Right lung (tissue), 5 donors: ENCODE measurements around the gene ZSCAN2. TPM values are rescaled to one million over a fixed set of nuclear protein-coding genes. Genes with fewer than 3 reads are reported as not detected.
A peak's percentile ranks its signal among the peaks of the same experiment; 100 is the strongest.
"Not testable (repeated sequence)": the region's sequence is repeated elsewhere in the genome, so short reads cannot be mapped to it uniquely, and the experiment has no call there.

Experiments
- DNase-seq, 2 donors: peaks; one replicate each; pipeline ENCODE4 v3.0.0-alpha.2; 2013
- polyA plus RNA-seq, 5 donors: library from polyadenylated mRNA; unstranded; fragments of 120-200 nt; gene quantifications; one replicate each; pipeline versions ENCODE4 v1.2.1 to v1.2.3, GENCODE V29; 2013; ENCODE audit warnings: inconsistent platforms in 1 of 5, low replicate concordance in 1 of 5; ENCODE audit not compliant: insufficient read length in 5 of 5, insufficient read depth in 1 of 5

The ZSCAN2 gene
- polyA plus RNA-seq, 5 donors, result 19.8 to 24.3 (median 21.2) TPM

DNA sequence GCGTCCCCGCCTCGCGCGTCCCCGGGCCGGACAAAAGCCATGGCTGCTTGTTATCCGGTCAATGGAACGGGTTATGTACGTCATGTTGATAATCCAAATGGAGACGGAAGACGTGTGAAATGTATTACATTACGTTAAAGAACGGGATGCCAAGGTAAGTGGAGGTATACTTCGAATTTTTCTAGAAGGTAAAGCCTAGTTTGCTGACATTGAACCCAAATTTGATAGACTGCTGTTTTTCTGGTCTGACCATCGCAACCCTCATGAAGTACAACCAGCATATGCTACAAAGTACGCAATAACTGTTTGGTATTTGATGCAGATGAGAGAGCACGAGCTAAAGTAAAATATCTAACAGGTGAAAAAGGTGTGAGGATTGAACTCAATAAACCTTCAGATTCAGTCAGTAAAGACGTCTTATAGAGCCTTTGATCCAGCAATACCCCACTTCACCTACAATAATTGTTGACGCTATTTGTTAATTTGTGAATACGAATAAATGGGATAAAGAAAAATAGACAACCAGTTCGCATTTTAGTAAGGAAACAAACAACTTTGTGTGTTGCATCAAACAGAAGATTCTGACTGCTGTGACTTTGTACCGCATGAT, 33.5 kb downstream of the ZSCAN2 start:
- DNase-seq, result no peak

DNA sequence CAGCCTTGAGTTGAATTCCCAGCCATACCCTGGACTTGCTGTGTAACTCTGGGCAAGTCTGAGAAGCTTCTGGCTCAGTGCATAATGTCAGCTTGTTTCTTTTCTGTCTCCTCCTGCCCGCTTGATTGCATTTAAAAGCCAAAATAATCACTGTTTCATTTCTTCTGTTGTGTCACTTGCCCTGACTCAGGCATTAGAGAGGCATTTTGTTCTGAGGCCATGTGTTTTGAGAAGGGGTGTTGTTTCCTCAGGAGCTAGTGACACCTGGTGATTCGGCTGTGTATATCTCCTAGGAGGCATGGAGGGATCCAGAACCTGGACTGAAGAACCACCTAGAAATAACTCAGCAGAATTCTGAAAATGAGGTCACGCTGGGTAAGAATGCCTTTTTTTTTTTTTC, 37.3 kb downstream of the ZSCAN2 start:
- no peak for DNase-seq

DNA sequence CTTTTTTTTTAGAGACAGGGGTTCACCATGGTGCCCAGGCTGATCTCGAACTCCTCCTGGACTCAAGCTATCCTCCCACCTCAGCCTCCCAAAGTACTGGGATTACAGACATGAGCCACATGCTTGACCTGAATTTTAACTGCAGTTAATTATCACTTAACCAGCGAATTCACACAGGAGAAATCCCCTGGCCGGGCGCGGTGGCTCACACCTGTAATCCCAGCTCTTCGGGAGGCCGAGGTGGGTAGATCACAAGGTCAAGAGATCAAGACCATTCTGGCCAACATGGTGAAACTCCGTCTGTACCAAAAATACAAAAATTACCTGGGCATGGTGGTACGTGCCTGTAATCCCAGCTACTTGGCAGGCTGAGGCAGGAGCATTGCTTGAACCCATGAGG, 41.1 kb downstream of the ZSCAN2 start:
- DNase-seq, result not testable (repeated sequence)

DNA sequence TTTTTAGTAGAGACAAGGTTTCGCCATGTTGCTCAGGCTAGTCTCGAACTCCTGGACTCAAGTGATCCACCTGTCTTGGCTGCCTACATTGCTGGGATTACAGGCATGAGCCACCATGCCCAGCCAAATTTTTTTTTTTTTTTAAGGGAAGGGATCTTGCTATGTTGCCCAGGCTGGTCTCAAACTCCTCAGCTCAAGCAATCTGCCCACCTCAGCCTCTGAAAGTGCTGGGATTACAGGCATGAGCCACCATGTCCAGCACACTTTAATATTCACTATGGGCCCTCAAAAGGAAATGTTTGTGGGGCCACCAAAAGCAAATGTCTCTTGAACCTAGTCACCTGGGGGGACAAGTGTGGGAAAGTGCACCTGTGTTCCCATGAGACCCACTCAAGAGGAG, 41.8 kb downstream of the ZSCAN2 start:
- not testable (repeated sequence) for DNase-seq

DNA sequence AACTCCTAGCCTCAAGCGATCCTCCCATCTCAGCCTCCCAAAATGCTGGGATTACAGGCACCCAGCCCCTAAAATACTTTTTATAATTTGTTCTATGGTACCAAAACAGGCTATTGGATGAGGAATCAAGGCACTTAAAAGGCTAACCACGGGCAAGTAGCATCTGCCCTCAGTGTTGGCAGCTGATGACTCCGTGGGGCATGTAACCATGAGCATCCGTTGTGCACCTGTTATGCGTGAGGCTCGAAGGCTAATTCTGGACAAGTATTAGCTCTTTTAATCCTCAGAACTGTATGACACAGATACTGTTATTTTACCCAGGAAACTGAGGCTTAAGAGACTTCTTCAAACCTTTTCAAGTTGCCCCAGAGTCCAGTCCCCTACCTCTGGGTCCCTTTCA, 43.0 kb downstream of the ZSCAN2 start:
- no peak for DNase-seq

DNA sequence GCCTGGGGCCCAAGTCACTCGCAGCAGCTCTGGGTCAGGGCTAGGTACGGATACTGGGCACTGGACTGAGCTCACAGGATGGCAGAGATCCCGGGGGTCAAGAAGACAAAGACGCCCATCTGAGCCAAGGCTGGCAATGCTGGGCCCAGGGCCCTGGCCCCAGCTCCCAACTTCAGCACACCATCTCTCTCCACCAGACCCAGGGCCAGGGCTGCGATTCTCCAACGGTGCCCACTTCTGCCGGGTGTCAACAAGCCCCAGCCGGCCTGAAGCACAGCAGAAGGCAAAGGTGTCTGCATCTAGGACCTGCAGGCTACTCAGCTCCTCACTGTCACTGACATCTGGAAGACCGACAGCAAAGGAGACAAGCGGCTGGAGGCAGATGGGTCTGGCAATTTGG, 44.7 kb downstream of the ZSCAN2 start:
- DNase-seq, result no peak

DNA sequence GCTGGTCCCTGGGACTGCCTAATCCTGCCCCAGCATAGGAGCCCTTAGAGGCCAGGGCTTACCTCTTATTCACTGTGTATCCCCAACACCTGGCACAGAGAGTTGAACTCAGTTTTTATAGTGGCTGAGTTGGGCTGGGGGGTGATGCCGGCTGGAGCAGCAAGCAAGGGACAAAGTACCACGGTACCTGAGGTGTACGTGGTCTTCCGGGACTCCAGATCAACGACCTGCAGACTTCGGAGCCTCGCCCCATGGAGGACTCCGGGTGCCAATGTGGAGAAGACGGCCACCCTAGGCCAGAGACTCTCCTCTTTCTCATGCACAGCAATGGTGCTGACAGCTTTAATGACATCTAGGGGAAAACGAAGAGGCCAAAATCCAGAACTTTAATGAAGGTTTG, 45.2 kb downstream of the ZSCAN2 start:
- no peak for DNase-seq

DNA sequence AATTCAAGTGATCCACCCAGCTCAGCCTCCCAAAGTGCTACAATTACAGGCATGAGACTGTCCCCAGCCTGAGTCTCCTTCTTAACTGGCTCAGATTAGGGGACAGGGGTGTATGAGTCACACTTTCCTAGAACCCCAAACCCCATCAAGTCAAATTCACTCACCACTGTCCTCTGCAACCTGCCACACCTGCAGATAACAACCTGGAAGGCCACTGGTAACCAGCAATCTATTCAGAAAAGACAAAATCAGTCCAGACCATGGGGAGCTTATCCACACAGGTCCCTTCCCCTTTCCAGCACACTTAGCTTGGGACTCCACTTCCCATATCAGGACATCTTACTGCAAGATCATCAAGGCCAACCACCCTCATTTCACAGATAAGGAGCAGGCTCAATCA, 46.9 kb downstream of the ZSCAN2 start:
- DNase-seq, result no peak

DNA sequence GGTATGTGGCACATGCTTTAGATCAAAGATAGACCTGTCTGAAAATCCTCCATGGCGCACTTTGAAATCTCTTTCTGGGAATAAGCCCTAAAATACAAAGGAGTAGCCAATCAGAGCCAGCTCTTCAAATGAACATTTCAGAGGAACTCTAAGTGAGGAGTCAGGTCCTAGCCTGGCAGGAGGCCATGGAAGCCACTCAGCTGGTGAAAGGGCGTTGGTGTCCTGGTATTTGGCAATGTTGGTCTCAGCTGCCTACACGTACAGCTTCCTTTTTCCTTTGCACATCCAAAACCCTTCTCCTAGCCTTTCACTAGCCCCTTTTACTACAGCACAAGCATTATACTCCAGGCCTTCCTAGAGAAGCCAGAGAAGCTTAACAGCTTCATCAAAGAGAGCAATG, 47.7 kb downstream of the ZSCAN2 start:
- DNase-seq, result no peak

DNA sequence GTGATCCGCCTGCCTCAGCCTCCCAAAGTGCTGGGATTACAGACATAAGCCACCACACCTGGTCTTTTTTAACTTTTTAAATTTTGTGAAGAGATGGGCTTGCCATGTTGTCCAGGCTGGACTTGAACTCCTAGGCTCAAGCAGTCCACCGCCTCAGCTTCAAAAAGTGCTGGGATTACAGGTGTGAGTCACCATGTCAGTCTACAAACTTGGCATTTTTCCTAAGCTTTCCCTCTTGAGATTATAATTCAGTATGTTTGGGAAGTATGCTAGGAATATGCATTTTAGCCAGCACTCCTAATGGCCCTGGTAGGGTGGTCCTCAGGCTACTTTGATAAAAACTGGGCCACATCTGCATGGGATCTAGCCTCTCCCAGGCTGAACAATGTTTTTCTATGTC, 48.9 kb downstream of the ZSCAN2 start:
- DNase-seq, result no peak

DNA sequence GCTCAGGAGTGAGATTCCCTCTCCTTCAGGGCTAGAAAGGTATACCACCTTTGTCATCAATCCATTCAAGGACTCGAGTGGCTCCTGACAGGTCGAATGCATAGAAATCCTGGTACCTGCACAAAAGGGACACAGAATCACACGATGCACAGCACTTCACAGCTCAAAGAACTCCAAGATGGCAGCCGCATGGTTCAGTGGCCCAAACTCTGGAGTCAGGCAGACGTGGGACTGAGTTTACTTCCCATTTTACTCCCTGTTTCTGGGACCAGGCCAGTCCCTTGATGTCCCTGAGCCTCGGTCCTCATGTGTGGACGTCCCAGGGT, 52.7 kb downstream of the ZSCAN2 start:
- DNase-seq, result no peak

DNA sequence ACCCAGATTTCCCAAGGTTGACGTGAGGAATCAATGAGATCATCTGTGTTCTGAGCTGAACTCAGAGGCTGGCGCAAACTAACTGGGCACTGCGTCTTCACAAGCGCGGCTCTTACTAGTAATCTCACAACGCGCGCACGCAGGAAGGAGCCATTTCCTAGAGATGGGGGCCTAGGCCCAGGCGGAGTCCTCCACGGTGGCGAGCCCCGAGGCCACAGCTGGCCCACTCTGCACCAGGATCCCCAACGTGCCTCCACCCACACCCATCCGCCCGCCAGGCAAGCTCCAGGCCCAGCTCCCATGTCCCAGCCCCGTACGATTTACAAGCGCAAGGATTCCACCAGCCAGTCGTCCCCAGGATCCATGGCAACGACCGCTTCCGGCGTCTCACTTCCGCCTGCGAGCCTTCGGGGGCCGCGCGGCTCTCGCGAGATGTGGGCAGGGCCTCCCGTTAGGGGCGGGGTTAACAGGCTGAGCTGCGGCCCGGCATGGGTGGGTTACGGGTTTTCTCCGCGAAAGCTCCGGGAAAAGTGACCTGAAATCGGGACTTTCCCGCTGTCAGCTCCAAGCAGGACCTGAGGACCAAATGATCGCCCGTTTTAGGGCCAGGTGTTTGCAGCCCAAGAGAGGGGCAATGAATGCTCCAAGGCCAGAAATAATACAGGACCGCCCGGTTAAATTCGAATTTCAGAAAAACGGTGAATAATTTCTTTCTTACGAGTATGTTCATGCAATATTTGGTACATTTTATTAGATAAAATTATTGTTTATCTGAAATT, 53.3 kb downstream of the ZSCAN2 start, which contains the start of gene WDR73:
WDR73 (minus strand) TSS at position 374 of the 779 bp plus-strand sequence; CDS start at position 365, 9 bp downstream.
- peak; percentile 96 to 97 for DNase-seq

DNA sequence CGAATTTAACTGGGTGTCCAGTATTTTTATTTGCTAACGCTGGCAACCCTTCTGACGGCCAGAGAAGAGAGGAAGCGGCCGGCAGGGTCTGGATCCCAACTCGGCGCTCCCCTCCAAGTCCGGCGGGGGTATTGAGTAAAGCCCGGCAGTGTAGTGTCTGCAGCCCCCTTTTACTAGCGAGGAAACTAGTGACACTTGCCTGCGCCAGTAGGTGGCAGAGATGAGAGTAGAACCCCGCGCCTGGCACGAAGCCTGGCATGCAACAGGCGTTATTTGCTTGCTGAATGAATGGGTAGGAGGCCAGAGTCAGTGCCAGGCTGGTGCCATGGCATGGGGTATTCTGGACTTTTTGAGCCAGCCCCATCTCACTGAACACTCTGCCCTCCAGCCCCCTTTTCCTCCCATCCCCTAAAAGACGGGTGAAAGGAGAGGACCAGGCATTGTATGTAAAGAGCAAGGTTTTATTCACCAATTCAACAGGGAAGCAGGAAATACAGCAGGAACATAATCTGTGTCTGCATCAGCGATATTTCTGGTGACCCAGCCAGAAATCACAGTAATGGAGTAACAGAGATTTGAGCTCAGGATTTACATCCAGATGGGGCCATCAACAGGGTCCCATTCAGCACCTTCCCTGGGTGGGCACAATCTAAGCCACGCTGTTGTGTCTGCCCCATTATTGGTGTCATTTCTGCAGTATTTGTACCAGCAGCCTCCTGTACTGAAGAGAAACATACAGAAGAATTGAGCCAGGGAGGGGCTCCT, 54.1 kb downstream of the ZSCAN2 start:
- peak; percentile 59 to 62 for DNase-seq

DNA sequence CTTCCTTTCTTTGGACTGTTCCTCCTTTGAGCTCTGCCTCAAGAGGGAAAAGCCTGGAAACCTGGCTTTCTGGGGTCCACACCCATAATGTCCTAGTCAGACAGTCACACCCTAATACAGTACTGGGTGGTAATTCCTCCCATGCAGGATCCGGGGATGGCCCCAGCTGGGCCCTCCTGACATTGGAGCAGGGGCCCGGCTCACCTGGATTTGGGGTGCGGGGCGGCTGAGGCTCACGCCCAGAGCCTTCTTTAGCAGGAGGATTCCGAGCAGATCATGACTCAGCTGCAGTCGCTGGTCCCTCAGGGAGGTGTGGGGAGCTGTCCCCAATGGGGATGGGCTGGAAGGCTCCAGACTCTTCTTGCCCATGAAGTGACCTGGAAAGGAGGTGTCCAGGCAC, 56.2 kb downstream of the ZSCAN2 start:
- no peak for DNase-seq

DNA sequence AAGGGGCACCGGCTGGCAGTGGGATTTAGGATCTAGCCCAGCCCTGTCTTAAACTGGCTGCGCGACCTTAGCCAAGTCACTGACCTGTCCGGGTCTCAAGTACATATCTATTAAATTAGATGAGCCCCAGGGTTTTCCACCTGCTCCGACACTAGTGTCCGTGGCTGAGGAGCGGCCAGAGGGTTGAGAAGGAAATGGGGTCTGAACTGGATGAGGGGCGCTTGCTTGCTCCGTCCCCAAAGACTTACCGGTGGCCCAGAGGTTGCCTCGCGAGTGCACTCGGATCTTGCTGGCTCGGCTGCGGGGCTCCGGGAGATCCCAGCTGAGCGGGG, 56.9 kb downstream of the ZSCAN2 start:
- no peak for DNase-seq

DNA sequence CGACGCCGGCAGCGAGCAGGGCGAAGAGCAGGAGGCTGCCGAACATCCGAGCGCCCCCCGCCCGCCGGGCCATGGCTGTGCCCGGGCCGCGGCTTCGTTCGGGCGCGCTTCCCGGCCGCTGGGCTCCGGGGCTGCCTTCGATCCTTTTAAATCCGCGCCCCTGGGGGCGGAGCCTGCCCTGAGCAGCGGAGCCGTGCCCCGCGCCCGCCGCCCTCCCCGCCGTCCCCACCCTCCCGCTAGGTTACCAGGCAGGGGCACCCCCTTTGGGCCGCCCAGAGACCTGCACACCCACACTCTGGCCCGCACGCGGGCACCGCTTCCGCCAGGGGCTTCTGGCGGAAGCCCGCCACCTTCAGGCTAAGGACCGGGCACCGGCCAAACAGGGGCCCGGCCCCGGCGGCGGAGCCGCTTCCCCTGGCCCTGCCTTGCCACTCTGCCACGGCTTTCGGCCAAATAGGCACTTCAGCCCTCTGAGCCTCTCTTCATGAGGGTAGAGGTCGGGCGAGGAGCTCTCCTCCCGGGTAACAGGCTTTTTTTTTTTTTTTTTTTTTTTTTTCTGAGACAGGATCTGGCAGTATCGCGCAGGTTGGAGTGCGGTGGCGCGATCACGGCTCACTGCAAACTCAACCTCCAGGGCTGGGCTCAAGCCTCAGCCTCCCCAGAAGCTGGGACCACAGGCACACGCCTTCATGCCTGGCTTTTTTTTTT, 57.4 kb downstream of the ZSCAN2 start, which contains the start of gene NMB:
NMB (minus strand) TSS at position 120 of the 708 bp plus-strand sequence; CDS start at position 73, 47 bp downstream.
- DNase-seq, result peak; percentile 77 to 83

DNA sequence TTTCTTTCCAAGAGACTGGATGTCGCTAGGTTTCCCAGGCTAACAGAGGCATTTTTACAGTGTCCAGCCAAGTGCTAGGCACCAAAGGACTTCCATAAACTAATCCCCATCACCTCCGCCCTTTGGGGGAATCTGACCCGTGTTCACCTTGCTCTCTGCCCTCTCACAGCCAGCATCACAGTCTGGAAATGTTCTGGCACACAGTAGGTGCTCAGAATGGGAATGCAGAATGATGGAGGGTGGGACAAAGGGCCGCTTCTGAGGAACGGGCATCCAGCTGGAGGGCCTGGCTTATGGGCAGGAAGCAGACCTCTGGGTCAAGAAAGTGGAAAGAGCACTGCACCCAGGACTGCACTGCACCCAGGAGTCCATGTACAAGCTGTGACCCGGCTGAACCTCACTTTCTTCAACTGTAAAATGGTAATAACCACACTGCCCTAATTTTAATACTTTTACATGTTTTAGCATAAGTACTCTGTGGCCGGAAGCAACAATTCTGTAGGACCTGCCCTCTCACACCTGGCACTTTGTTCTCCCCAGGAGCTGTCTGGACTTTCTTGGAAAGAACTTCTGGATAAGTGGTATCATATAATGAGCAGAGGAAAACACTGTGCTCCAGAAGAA, 58.1 kb downstream of the ZSCAN2 start:
- no peak for DNase-seq

DNA sequence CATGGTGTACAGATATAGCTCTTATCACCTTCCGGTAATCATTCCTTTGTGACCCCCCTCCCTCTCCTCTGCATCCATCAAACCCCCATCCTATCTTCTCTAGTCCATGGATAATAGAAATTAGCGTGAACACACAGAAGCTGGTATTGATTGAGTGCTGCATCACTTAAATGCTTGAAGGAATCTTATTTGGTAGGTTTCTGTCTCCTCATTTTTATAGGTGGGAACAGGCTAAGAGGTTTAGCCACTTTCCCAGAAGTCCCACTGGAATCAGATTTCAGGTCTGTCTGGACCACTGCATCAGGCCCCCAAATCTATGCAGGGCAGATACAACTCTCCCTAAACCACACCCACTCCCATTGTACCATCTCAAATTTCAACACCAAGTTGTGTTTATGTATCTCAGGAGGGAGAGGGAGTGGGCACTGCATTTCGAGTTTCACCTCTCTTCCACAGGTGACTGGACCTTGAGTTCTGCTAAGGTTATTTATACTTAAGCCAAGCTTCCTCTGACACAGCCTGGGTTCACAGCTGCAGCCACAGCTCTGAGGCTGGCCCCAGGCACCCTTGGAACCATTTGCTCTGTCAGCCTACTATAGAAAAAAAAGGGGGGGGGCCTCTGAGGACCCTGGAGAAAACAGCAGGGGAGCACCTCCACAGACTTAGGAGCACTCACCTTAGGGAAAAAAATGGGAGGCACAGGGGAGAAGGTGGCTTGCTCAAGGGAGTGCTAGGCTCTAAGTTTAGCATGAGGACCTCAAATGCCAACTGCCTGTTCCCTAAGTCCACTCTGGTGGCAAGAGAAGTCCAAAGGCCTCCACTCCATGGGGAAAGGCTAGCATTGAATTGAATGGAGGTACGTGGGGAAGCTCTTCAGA, 59.3 kb downstream of the ZSCAN2 start:
- DNase-seq, result no peak

DNA sequence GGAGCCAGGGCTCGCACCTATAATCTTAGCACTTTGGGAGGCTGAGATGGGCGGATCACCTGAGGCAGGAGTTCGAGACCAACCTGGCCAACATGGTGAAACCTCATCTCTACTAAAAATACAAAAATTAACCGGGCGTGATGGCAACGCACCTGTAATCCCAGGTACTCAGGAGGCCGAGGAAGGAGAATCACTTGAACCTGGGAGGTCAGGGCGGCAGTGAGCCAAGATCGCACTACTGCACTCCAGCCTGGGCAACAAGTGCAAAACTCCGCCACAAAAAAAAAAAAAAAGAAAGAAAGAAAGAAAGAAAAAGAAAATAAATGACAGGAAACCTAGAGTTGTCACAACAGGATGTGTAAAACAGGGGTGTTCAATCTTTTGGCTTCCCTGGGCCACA, 60.2 kb downstream of the ZSCAN2 start:
- DNase-seq, result no peak

DNA sequence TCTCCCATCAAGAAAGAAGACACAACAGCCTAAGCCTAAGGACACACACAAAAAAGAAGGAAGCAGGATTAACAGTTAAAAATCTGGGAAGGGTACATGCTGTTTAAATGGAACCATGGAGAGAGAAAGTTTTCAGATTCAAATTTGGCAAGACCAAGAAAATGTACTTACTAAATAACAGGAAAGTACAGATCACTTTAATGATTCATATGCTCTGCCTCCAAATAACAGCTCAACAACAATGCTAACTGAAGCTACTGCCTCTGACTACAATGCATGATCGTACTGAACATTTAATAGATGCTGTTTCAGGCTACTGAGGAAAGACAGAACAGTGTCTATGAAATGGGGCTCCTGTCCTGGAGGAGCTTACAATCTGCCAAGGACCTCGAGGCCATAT, 65.6 kb downstream of the ZSCAN2 start:
- no peak for DNase-seq
